HEK293 (cell line): ENCODE data around the gene PHAX.

ENCODE experiments used
- CTCF ChIA-PET: fragments of 350-600 bp; formaldehyde crosslinking; extraction: SDS; loops from one replicate; lab custom pipeline; 2021; ENCODE audit warnings: antibody characterized with exemption; lab: Yijun Ruan, JAX
- POLR2A ChIA-PET: fragments of 300-600 bp; formaldehyde crosslinking; extraction: SDS; loops from one replicate; lab custom pipeline; 2020; ENCODE audit warnings: antibody characterized with exemption, inconsistent platforms; lab: Yijun Ruan, JAX
- H3K27ac ChIP-seq: fragments of 200-500 bp; sonication (Bioruptor generic); 2 replicates; pipeline ENCODE4 v1.5.1; 2014; ENCODE audit warnings: low read depth, low read length, control low read depth, inconsistent platforms; ENCODE audit errors: extremely low read depth
- H3K36me3 ChIP-seq, 2 experiments: fragments of 200-500 bp in 1 of 2; sonication (Bioruptor generic) in 1 of 2; 1 replicate in 1 of 2; 2 replicates in 1 of 2; pipeline ENCODE4 v1.5.1; 2014 to 2017; ENCODE audit warnings: inconsistent platforms in 2 of 2, low read length in 2 of 2; ENCODE audit not compliant: control insufficient read depth in 2 of 2, insufficient read depth in 1 of 2
- H3K4me1 ChIP-seq: fragments of 200-500 bp; sonication (Bioruptor generic); 2 replicates; pipeline ENCODE4 v1.5.1; 2014; ENCODE audit warnings: mild to moderate bottlenecking, low read length, inconsistent platforms; ENCODE audit not compliant: control insufficient read depth, insufficient read depth
- H3K4me3 ChIP-seq: 2 replicates; pipeline ENCODE4 v1.5.1; 2011; ENCODE audit warnings: low read depth, mild to moderate bottlenecking, control low read depth, low read length, moderate library complexity
- H3K9me3 ChIP-seq: fragments of 200-500 bp; sonication (Bioruptor generic); 2 replicates; pipeline ENCODE4 v1.5.1; 2014; ENCODE audit warnings: low read depth, low read length, inconsistent platforms; ENCODE audit not compliant: control insufficient read depth, insufficient read depth
- BCL11A ChIP-seq: fragments of 450-650 bp; formaldehyde crosslinking; IDR thresholded peaks from 2 replicates; pipeline ENCODE4 v1.5.1; 2016; ENCODE audit warnings: low read depth, missing biosample characterization, missing genetic modification characterization
- BCL11B ChIP-seq: fragments of 450-650 bp; formaldehyde crosslinking; IDR thresholded peaks from 2 replicates; pipeline ENCODE4 v1.5.1; 2016; ENCODE audit warnings: low read depth, missing biosample characterization, missing genetic modification characterization
- EGR2 ChIP-seq: fragments of 450-650 bp; formaldehyde crosslinking; IDR thresholded peaks from 2 replicates; pipeline ENCODE4 v1.5.1; 2016; ENCODE audit warnings: low read depth, missing biosample characterization, missing genetic modification characterization
- GFI1B ChIP-seq: fragments of 450-650 bp; formaldehyde crosslinking; IDR thresholded peaks from 2 replicates; pipeline ENCODE4 v1.5.1; 2016; ENCODE audit warnings: missing biosample characterization, missing genetic modification characterization
- GLI4 ChIP-seq: fragments of 450-650 bp; formaldehyde crosslinking; IDR thresholded peaks from 2 replicates; pipeline ENCODE4 v1.5.1; 2016; ENCODE audit warnings: missing biosample characterization, missing genetic modification characterization
- KLF10 ChIP-seq: fragments of 450-650 bp; IDR thresholded peaks from 2 replicates; pipeline ENCODE4 v1.5.1; 2018; ENCODE audit warnings: missing biosample characterization, mild to moderate bottlenecking, missing genetic modification characterization
- MYNN ChIP-seq: fragments of 450-650 bp; formaldehyde crosslinking; IDR thresholded peaks from 2 replicates; pipeline ENCODE4 v1.5.1; 2016; ENCODE audit warnings: missing biosample characterization, missing genetic modification characterization, borderline replicate concordance
- PRDM10 ChIP-seq: fragments of 450-650 bp; formaldehyde crosslinking; IDR thresholded peaks from 2 replicates; pipeline ENCODE4 v1.5.1; 2016; ENCODE audit warnings: missing biosample characterization, missing genetic modification characterization
- ZBTB20 ChIP-seq: fragments of 450-650 bp; formaldehyde crosslinking; IDR thresholded peaks from 2 replicates; pipeline ENCODE4 v1.5.1; 2016; ENCODE audit warnings: missing biosample characterization, missing genetic modification characterization
- ZBTB21 ChIP-seq: fragments of 450-650 bp; formaldehyde crosslinking; IDR thresholded peaks from 2 replicates; pipeline ENCODE4 v1.5.1; 2017; ENCODE audit warnings: missing biosample characterization, missing genetic modification characterization
- ZBTB7A ChIP-seq: fragments of 450-650 bp; formaldehyde crosslinking; IDR thresholded peaks from 2 replicates; pipeline ENCODE4 v1.5.1; 2016; ENCODE audit warnings: low read depth, missing biosample characterization, missing genetic modification characterization
- ZBTB8A ChIP-seq: fragments of 450-650 bp; formaldehyde crosslinking; IDR thresholded peaks from 2 replicates; pipeline ENCODE4 v1.5.1; 2016; ENCODE audit warnings: missing biosample characterization, missing genetic modification characterization
- ZNF175 ChIP-seq: fragments of 450-650 bp; formaldehyde crosslinking; IDR thresholded peaks from 2 replicates; pipeline ENCODE4 v1.5.1; 2016; ENCODE audit warnings: missing biosample characterization, missing genetic modification characterization
- ZNF292 ChIP-seq: fragments of 450-650 bp; formaldehyde crosslinking; IDR thresholded peaks from 2 replicates; pipeline ENCODE4 v1.5.1; 2016; ENCODE audit warnings: low read depth, missing biosample characterization, missing genetic modification characterization, borderline replicate concordance
- ZNF341 ChIP-seq: fragments of 450-650 bp; formaldehyde crosslinking; IDR thresholded peaks from 2 replicates; pipeline ENCODE4; 2016; ENCODE audit warnings: low read depth, missing biosample characterization, missing genetic modification characterization
- ZNF391 ChIP-seq: fragments of 450-650 bp; formaldehyde crosslinking; IDR thresholded peaks from 2 replicates; pipeline ENCODE4 v1.5.1; 2016; ENCODE audit warnings: low read depth, missing biosample characterization, missing genetic modification characterization, borderline replicate concordance
- ZNF398 ChIP-seq: fragments of 450-650 bp; formaldehyde crosslinking; IDR thresholded peaks from 2 replicates; pipeline ENCODE4 v1.5.1; 2017; ENCODE audit warnings: missing biosample characterization, missing genetic modification characterization
- ZNF423 ChIP-seq: fragments of 450-650 bp; formaldehyde crosslinking; IDR thresholded peaks from 2 replicates; pipeline ENCODE4 v1.5.1; 2016; ENCODE audit warnings: missing biosample characterization, missing genetic modification characterization
- ZNF561 ChIP-seq: fragments of 450-650 bp; IDR thresholded peaks from 2 replicates; pipeline ENCODE4 v1.5.1; 2018; ENCODE audit warnings: missing biosample characterization, missing genetic modification characterization, borderline replicate concordance
- ZNF837 ChIP-seq: fragments of 450-650 bp; formaldehyde crosslinking; IDR thresholded peaks from 2 replicates; pipeline ENCODE4 v1.5.1; 2016; ENCODE audit warnings: missing biosample characterization, missing genetic modification characterization
- ZSCAN30 ChIP-seq: fragments of 450-650 bp; IDR thresholded peaks from 2 replicates; pipeline ENCODE4 v1.5.1; 2018; ENCODE audit warnings: missing biosample characterization, mild to moderate bottlenecking, missing genetic modification characterization, moderate library complexity

The PHAX gene

GRCh38 chr5:126610616-126611015, 9.9 kb downstream of the PHAX start:
- ChIA-PET CTCF (interaction anchor here (0.6 to 2.1 kb wide), 2 partner anchors 10 to 294 kb away, joined by 4 to 10 read pairs; partner anchors contain the start of gene PHAX), POLR2A (interaction anchor here (0.7 kb wide), 1 partner anchor 19 kb away, joined by 4 read pairs; no protein-coding TSS in a partner anchor)
- TF ChIP-seq ZNF292 (tag by site-specific recombination) (no peak), ZNF391 (no peak), ZBTB20 (tag by site-specific recombination) (no peak), ZNF341 (no peak), ZNF561 (no peak), PRDM10 (no peak), GFI1B (tag by site-specific recombination) (no peak)

GRCh38 chr5:126613941-126614592, 13.3 kb downstream of the PHAX start:
- ChIA-PET POLR2A (no interaction called here), CTCF (interaction anchor here (0.6 to 0.7 kb wide), 2 partner anchors 11 to 74 kb away, joined by 3 read pairs; no protein-coding TSS in a partner anchor)
- H3K36me3 ChIP-seq = peaks cover 68 to 73% of the 10 kb centered on the region in 2 experiments
- H3K4me1 ChIP-seq = no peaks in the 10 kb centered on the region
- no peak overlapping the region for H3K4me3 ChIP-seq
- no peaks in the 10 kb centered on the region for H3K9me3 ChIP-seq
- H3K27ac ChIP-seq = no peak overlapping the region
- TF ChIP-seq GLI4 (tag by site-specific recombination) (no peak), BCL11A (tag by site-specific recombination) (no peak), BCL11B (tag by site-specific recombination) (no peak), ZBTB21 (tag by site-specific recombination) (no peak), EGR2 (tag by site-specific recombination) (no peak), ZSCAN30 (tag by site-specific recombination) (no peak), ZNF175 (tag by site-specific recombination) (no peak), ZNF837 (no peak), ZNF398 (tag by site-specific recombination) (no peak), ZBTB7A (no peak), KLF10 (tag by site-specific recombination) (no peak), ZBTB8A (tag by site-specific recombination) (no peak), MYNN (no peak), ZNF423 (no peak)

More at GRCh38 chr5:126610616-126611015, 9.9 kb downstream of the PHAX start:
- Histone ChIP-seq H3K4me1 (no peaks in the 10 kb centered on the region), H3K36me3 (peaks cover 67 to 75% of the 10 kb centered on the region in 2 experiments), H3K27ac (no peak overlapping the region), H3K9me3 (no peaks in the 10 kb centered on the region), H3K4me3 (no peak overlapping the region)
